Mesenchymal stem cell (in vitro differentiated cells and primary cell): ENCODE measurements around the gene DAAM2.

Experiments
- DNase-seq: peaks from one replicate; pipeline ENCODE4 v3.0.0-alpha.2; 2013
- H2AFZ ChIP-seq: one replicate; pipeline ENCODE4 v1.6.1; 2013; ENCODE audit warnings: low read depth, mild to moderate bottlenecking, control low read depth, inconsistent platforms, low read length, moderate library complexity
- H2AK5ac ChIP-seq: 2 replicates; pipeline ENCODE4 v1.6.1; 2013; ENCODE audit warnings: low read length, moderate library complexity, mild to moderate bottlenecking, inconsistent platforms; ENCODE audit not compliant: severe bottlenecking
- H2BK120ac ChIP-seq: one replicate; pipeline ENCODE4 v1.6.1; 2013; ENCODE audit warnings: low read depth, mild to moderate bottlenecking, inconsistent platforms, low read length, moderate library complexity
- H2BK12ac ChIP-seq, 2 experiments: one replicate each; pipeline ENCODE4 v1.6.1; 2013; ENCODE audit warnings: inconsistent platforms in 2 of 2, low read length in 2 of 2, mild to moderate bottlenecking in 2 of 2, moderate library complexity in 2 of 2, control low read depth in 1 of 2
- H2BK15ac ChIP-seq: one replicate; pipeline ENCODE4 v1.6.1; 2013; ENCODE audit warnings: mild to moderate bottlenecking, low read depth, inconsistent platforms; ENCODE audit not compliant: poor library complexity, severe bottlenecking
- H2BK5ac ChIP-seq: 2 replicates; pipeline ENCODE4 v1.6.1; 2013; ENCODE audit warnings: low read depth, mild to moderate bottlenecking, low read length, control low read depth, inconsistent platforms; ENCODE audit not compliant: poor library complexity, severe bottlenecking
- H3K14ac ChIP-seq, 2 experiments: one replicate each; pipeline ENCODE4 v1.6.1; 2013; ENCODE audit warnings: inconsistent platforms in 2 of 2, low read length in 2 of 2, control low read depth in 1 of 2, mild to moderate bottlenecking in 1 of 2, moderate library complexity in 1 of 2
- H3K18ac ChIP-seq, 2 experiments: one replicate each; pipeline ENCODE4 v1.6.1; 2013; ENCODE audit warnings: inconsistent platforms in 2 of 2, low read length in 2 of 2, control low read depth in 1 of 2, low read depth in 1 of 2, mild to moderate bottlenecking in 1 of 2
- H3K23ac ChIP-seq, 2 experiments: one replicate each; pipeline ENCODE4 v1.6.1; 2013; ENCODE audit warnings: inconsistent platforms in 2 of 2, low read length in 2 of 2, mild to moderate bottlenecking in 2 of 2, moderate library complexity in 2 of 2, control low read depth in 1 of 2
- H3K27ac ChIP-seq: 2 replicates; pipeline ENCODE4 v1.5.1; 2013; ENCODE audit warnings: mild to moderate bottlenecking, moderate library complexity, low read length, control low read depth, inconsistent platforms; ENCODE audit not compliant: poor library complexity, severe bottlenecking
- H3K27me3 ChIP-seq, 2 experiments: 2 replicates each; pipeline versions ENCODE4 v1.6.1 to v1.7.0; 2013; ENCODE audit warnings: low read length in 2 of 2, mild to moderate bottlenecking in 2 of 2, moderate library complexity in 2 of 2, control low read depth in 1 of 2, inconsistent platforms in 1 of 2; ENCODE audit not compliant: control insufficient read depth in 1 of 2, insufficient read depth in 1 of 2
- H3K36me3 ChIP-seq, 2 experiments: 2 replicates each; pipeline versions ENCODE4 v1.6.1 to v1.7.0; 2013; ENCODE audit warnings: low read length in 2 of 2, control low read depth in 1 of 2, inconsistent platforms in 1 of 2, low read depth in 1 of 2, mild to moderate bottlenecking in 1 of 2; ENCODE audit not compliant: insufficient read depth in 2 of 2, control insufficient read depth in 1 of 2
- H3K4ac ChIP-seq, 2 experiments: one replicate each; pipeline ENCODE4 v1.6.1; 2013; ENCODE audit warnings: inconsistent platforms in 2 of 2, low read length in 2 of 2, mild to moderate bottlenecking in 2 of 2, moderate library complexity in 2 of 2, control low read depth in 1 of 2, low read depth in 1 of 2
- H3K4me1 ChIP-seq: 2 replicates; pipeline ENCODE4 v1.6.1; 2013; ENCODE audit warnings: low read depth, low read length, control low read depth; ENCODE audit not compliant: control insufficient read depth, insufficient read depth
- H3K4me2 ChIP-seq: 2 replicates; pipeline ENCODE4 v1.6.1; 2013; ENCODE audit warnings: low read length, mild to moderate bottlenecking, inconsistent platforms; ENCODE audit not compliant: poor library complexity, severe bottlenecking
- H3K4me3 ChIP-seq, 2 experiments: 2 replicates each; pipeline versions ENCODE4 v1.5.1 to v1.7.0; 2013; ENCODE audit warnings: low read length in 2 of 2, mild to moderate bottlenecking in 2 of 2, control low read depth in 1 of 2, low read depth in 1 of 2; ENCODE audit not compliant: insufficient read depth in 1 of 2
- H3K79me1 ChIP-seq: replicated peaks from 2 replicates; pipeline ENCODE4 v1.6.1; 2013; ENCODE audit warnings: mild to moderate bottlenecking, control low read depth, low read length, inconsistent platforms; ENCODE audit not compliant: poor library complexity, severe bottlenecking
- H3K9ac ChIP-seq: 2 replicates; pipeline ENCODE4 v1.7.0; 2013; ENCODE audit warnings: mild to moderate bottlenecking, low read length, moderate library complexity
- H3K9me3 ChIP-seq: 2 replicates; pipeline ENCODE4 v1.7.0; 2013; ENCODE audit warnings: mild to moderate bottlenecking, low read length; ENCODE audit not compliant: control insufficient read depth
- H4K8ac ChIP-seq: one replicate; pipeline ENCODE4 v1.6.1; 2013; ENCODE audit warnings: inconsistent platforms, mild to moderate bottlenecking, low read length, moderate library complexity
- H4K91ac ChIP-seq: one replicate; pipeline ENCODE4 v1.6.1; 2013; ENCODE audit warnings: mild to moderate bottlenecking, low read length, inconsistent platforms
- WGBS: methylation state at CpG from one replicate; pipeline ENCODE4 v1.1.7; 2013; ENCODE audit warnings: mixed read lengths; 5-methylcytosine and 5-hydroxymethylcytosine counted together

Gene DAAM2

DNA sequence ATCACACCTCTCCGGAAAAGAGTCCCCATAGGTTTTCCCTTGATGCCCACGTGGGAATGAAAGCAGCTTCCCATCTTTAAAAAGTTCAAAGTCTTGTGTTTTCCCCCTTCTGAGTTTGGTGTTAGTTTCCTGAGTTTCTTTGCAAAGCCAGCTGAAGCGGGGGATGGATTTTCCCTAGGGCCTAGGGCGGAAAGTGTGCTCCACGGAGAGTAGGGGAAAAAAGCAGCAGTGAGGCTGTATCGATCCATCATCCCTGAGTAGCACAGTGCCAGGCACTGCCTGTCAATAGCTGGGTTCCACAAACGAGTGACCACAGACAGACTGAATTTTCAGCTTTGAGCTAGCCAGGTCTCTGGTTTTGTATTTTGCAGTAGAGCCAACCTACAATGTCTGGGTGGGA is 1.3 kb downstream of the DAAM2 start:
- H3K9me3 ChIP-seq = no peaks in the 10 kb centered on the region
- no peak overlapping the region for H3K23ac ChIP-seq
- no peaks in the 10 kb centered on the region for H3K27me3 ChIP-seq
- H3K27ac ChIP-seq = no peak overlapping the region
- 46% methylated on average over 7 of the region's 7 CpGs for WGBS
- peak overlapping the region in 1 of 2 experiments; percentile 46 for H2BK12ac ChIP-seq
- peaks cover 13% of the 10 kb centered on the region for H3K79me1 ChIP-seq
- peak overlapping the region in 1 of 2 experiments; percentile 5 for H3K4ac ChIP-seq
- H3K14ac ChIP-seq = no peak overlapping the region
- peak overlapping the region; percentile 87 for H3K9ac ChIP-seq
- peak overlapping the region; percentile 27 for H2BK120ac ChIP-seq
- peak overlapping the region in 1 of 2 experiments; percentile 90 for H3K4me3 ChIP-seq
- H4K8ac ChIP-seq = peak overlapping the region; percentile 57
- no peak for DNase-seq
- no peaks in the 10 kb centered on the region for H3K36me3 ChIP-seq
- H2AK5ac ChIP-seq = no peak overlapping the region
- H2BK5ac ChIP-seq = no peak overlapping the region
- H3K18ac ChIP-seq = peak overlapping the region in 1 of 2 experiments; percentile 34
- peak overlapping the region; percentile 1 for H3K4me2 ChIP-seq
- H2BK15ac ChIP-seq = no peak overlapping the region
- peak overlapping the region; percentile 89 for H4K91ac ChIP-seq
- H3K4me1 ChIP-seq = peaks cover 14% of the 10 kb centered on the region
- no peak overlapping the region for H2AFZ ChIP-seq

DNA sequence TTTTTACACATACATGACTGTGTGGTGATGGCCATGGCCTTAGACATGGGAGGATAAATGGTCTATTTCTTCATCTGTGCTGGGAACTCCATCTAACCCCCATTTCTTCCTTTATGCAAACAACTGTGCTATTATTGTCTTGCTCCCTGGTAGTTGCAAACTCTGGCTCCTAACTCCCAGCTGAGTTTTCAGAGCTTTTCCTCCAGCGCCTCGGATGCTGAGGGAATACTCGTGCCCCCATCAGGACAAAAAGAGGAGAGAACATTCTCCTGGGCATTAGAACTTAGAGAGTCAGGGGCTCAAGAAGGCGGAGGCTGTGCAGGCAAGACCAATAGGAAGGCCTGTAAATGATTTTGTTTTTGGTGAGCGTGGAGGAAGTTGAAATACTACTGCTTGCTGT is 2.1 kb downstream of the DAAM2 start:
- Histone ChIP-seq H2AFZ (no peak overlapping the region), H4K8ac (no peak overlapping the region), H3K27ac (no peak overlapping the region), H3K4me3 (peak overlapping the region in 1 of 2 experiments; percentile 90), H3K18ac (peak overlapping the region in 1 of 2 experiments; percentile 25), H3K27me3 (no peaks in the 10 kb centered on the region), H3K14ac (no peak overlapping the region), H2BK120ac (no peak overlapping the region), H3K9me3 (no peaks in the 10 kb centered on the region), H3K4me1 (peaks cover 14% of the 10 kb centered on the region), H3K4me2 (no peak overlapping the region), H3K9ac (no peak overlapping the region), H2BK5ac (no peak overlapping the region), H2AK5ac (no peak overlapping the region), H3K36me3 (no peaks in the 10 kb centered on the region), H3K4ac (no peak overlapping the region), H2BK15ac (no peak overlapping the region), H2BK12ac (no peak overlapping the region), H3K23ac (no peak overlapping the region), H4K91ac (no peak overlapping the region), H3K79me1 (peaks cover 16% of the 10 kb centered on the region)
- no peak for DNase-seq
- WGBS = 77% methylated on average over 4 of the region's 5 CpGs

DNA sequence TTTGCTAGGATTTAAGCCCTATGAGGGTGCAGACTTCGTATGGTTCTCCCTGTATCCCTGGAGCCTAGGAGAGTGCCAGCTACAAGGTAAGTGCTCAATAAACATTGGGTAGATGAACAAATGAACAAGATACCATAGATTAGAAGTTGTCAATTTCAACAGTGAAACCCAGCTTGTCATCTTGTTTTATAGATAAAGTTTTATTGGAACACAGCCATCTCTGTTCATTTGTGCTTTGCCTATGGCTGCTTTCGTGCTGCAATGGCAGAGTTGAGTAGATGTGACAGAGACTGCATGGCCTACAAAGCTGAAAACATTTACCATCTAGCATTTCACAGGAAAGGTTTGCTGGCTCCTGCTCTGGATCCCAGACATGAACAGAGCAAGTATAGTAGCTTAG is 5.6 kb downstream of the DAAM2 start:
- H3K23ac ChIP-seq = no peak overlapping the region
- H2BK15ac ChIP-seq = no peak overlapping the region
- H3K4me3 ChIP-seq = no peak overlapping the region
- no peak overlapping the region for H2AFZ ChIP-seq
- H2BK120ac ChIP-seq = no peak overlapping the region
- peaks cover 17% of the 10 kb centered on the region for H3K4me1 ChIP-seq
- no peaks in the 10 kb centered on the region for H3K27me3 ChIP-seq
- no peak for DNase-seq
- no peak overlapping the region for H3K18ac ChIP-seq
- H3K79me1 ChIP-seq = peaks cover 20% of the 10 kb centered on the region
- no peak overlapping the region for H4K91ac ChIP-seq
- H3K4ac ChIP-seq = no peak overlapping the region
- H3K36me3 ChIP-seq = no peaks in the 10 kb centered on the region
- no peak overlapping the region for H4K8ac ChIP-seq
- no peak overlapping the region for H3K4me2 ChIP-seq
- H2BK5ac ChIP-seq = no peak overlapping the region
- no peaks in the 10 kb centered on the region for H3K9me3 ChIP-seq
- no peak overlapping the region for H2AK5ac ChIP-seq
- WGBS = 100% methylated on average over 2 of the region's 2 CpGs
- no peak overlapping the region for H3K9ac ChIP-seq
- H3K27ac ChIP-seq = no peak overlapping the region
- no peak overlapping the region for H2BK12ac ChIP-seq
- H3K14ac ChIP-seq = no peak overlapping the region

DNA sequence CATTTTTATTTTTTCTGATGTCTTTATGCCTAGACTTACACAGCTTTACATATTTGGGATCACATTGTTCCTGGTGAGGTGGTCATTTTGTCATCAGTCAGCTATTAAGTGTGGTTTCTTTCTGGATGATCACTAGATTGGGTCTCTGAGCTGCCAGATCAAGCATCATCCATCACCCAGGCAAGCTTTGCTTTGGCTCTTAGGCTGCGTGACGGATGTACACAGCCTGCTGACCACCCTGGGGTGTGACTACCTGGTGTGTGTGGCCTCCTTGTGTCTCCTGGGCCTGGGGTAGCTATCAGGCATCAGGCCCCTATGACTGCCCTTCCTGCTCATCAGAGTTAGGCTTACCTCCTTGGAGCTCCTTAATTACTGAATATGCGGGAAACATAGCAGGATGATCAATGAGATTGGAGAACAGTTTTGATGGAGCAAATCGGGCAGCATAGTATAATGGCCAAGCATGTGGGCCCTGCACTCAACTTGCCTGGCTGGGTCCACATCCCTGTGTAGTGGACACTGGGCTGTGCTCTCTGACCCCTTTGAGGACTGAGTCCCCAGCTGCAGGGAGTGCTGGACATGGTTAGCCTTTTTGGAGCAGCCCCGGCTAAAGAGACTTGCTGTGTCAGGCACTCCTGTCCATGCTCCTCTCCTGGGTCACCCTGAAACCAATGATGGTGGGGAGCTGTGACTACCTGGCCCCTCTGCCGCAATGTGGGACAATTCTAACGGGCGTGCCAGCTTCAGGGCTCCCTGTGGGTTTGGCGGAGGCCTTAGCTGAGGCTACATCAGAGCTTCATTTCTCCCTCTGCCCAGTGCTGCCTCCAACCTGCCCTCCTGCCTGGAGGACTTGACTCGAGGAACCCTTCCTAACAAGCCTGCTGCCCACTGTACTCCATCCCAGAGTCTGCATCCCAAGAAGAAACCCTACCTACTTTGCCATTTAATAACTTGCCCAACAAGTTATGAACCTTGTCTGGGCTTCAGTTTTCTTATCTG is 8.2 kb downstream of the DAAM2 start:
- Histone ChIP-seq H3K23ac (no peak overlapping the region), H4K91ac (no peak overlapping the region), H3K18ac (no peak overlapping the region), H4K8ac (no peak overlapping the region), H3K27me3 (no peaks in the 10 kb centered on the region), H3K9me3 (no peaks in the 10 kb centered on the region), H2BK120ac (no peak overlapping the region), H3K36me3 (no peaks in the 10 kb centered on the region), H2BK5ac (no peak overlapping the region), H2BK15ac (no peak overlapping the region), H2AK5ac (no peak overlapping the region), H3K4me3 (no peak overlapping the region), H3K79me1 (peaks cover 19% of the 10 kb centered on the region), H2AFZ (no peak overlapping the region), H3K4ac (no peak overlapping the region), H3K27ac (no peak overlapping the region), H3K14ac (no peak overlapping the region), H2BK12ac (no peak overlapping the region), H3K4me2 (no peak overlapping the region), H3K9ac (no peak overlapping the region), H3K4me1 (peaks cover 14% of the 10 kb centered on the region)
- WGBS = 93% methylated on average over 10 of the region's 10 CpGs
- no peak for DNase-seq
